HG02852 (cell line): ENCODE data around the gene ARHGEF4.
A peak's percentile ranks its signal among the peaks of the same experiment; 100 is the strongest.

Experiments
- ATAC-seq: cut with Tn5 transposase; IDR thresholded peaks from one replicate; pipeline ENCODE4 v1.9.1; 2021; ENCODE audit warnings: mild to moderate bottlenecking, moderate library complexity; ENCODE audit not compliant: unreplicated experiment

ARHGEF4 gene

GRCh38 chr2:130915595-130916437 lies 79.1 kb downstream of the ARHGEF4 start:
- no peak for ATAC-seq

- ATAC-seq = no peak
Measured at GRCh38 chr2:130916438-130916705, 79.7 kb downstream of the ARHGEF4 start.

GRCh38 chr2:130917006-130917688 lies 80.4 kb downstream of the ARHGEF4 start:
- ATAC-seq = no peak

DNA sequence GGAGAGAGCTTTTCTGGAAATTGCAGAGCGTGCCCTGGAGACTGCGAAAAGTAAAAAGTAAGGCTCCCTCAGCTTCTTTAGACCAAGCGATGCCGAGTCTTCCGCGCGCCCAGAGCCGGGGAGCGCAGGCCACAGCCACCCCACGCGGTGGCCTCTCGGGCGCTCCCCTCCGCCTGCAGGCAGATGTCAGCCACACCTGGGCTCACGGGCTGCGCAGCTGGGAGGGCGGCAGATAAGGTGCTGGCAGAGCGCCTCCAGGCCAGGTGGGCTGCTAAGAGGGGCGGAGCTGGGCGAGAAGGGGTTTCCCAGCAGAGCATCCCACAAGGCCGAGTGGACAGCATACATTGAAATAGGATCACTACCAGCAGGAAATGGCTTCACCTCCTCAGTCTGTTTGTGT lies 81.7 kb downstream of the ARHGEF4 start:
- ATAC-seq = no peak

- no peak for ATAC-seq
Measured at GRCh38 chr2:130920415-130921163, 83.9 kb downstream of the ARHGEF4 start.

DNA sequence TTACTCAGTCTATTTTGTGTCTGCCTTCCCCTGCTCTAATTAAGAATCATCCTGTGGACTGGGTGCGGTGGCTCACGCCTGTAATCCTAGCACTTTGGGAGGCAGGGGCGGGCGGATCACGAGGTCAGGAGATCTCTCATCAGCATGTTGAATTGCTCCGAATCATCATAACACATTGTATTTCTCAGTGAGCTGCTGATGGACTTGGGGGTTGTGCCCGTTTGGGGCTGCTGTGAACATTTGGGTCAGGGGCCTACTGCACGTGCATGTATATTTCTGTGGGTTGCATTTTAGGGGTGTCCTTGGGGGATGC lies 84.4 kb downstream of the ARHGEF4 start:
- ATAC-seq = no peak

- ATAC-seq = no peak
Measured at GRCh38 chr2:130922417-130922816, 85.7 kb downstream of the ARHGEF4 start.

DNA sequence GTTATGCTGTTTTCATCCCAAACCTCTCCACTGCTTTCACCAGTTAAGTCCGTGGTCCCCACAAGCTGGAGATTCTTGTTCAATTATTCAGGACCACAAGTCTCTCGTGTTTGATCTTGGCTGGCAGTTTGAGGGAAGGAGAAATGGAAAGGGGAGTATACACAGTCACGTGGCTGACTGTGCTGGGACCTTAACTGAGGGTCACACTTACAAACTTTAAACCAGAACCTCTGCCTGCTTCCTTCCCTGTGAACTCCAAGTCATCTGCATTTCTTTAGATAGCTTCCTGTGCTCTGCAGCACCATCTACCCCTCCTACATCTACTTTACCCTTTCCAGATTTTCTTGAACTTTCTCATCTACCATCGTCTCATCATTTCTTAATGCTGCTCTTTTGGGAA lies 91.7 kb downstream of the ARHGEF4 start:
- no peak for ATAC-seq

DNA sequence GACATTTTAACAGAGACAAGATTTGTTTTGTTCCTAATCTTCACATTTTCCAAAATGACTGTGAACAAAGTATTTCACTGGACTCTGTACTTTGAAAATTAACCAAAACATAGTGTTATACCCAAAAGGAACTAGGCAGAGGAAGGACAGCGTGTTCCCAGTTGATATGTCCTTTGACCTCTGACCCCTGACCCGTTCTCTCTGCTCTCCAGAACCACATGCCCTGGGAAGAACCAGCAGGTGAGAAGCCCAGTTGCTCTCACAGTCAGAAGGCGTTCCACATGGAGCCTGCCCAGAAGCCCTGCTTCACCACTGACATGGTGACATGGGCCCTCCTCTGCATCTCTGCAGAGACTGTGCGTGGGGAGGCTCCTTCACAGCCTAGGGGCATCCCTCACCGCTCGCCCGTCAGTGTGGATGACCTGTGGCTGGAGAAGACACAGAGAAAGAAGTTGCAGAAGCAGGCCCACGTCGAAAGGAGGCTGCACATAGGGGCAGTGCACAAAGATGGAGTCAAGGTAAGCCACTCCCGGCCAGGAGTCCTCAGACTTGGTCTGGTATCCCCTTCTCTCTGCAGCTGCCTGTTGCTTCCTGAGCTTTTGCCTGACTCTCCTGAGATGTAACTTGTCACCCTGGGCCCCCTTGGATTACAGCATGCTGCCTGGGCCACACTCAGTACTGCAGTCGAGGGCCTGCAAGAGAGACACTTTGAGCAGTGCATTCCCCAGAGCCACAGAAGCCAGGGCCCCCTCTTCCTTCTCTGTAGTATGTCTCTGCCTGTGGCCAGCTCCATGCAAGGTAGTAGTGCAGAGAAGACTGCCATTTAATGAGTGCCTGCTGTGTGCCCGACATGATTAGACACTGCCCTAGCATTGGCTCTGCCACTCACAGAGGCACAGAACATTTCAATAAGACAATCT lies 94.3 kb downstream of the ARHGEF4 start:
- no peak for ATAC-seq

- ATAC-seq = no peak
Measured at GRCh38 chr2:130933501-130933900, 96.8 kb downstream of the ARHGEF4 start.

DNA sequence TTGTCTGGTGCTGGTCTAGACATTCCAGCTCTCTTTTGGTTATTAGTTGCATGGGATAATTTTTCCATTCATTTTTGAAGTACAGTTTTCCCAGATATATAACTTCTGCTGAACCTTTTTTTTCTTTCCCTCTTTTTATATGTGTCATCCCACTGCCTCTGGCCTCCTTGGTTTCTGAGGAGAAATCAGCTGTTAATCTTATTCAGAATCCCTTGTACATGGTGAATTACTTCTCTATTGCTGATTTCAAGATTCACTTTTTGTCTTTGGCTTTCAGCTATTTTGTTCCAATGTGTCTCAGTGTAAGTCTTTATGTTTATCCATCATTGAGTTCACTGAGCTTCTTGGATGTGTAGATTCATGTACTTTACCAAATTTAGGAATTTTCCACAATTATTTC lies 99.7 kb downstream of the ARHGEF4 start:
- no peak for ATAC-seq

GRCh38 chr2:130947967-130948366 lies 111.3 kb downstream of the ARHGEF4 start:
- no peak for ATAC-seq

DNA sequence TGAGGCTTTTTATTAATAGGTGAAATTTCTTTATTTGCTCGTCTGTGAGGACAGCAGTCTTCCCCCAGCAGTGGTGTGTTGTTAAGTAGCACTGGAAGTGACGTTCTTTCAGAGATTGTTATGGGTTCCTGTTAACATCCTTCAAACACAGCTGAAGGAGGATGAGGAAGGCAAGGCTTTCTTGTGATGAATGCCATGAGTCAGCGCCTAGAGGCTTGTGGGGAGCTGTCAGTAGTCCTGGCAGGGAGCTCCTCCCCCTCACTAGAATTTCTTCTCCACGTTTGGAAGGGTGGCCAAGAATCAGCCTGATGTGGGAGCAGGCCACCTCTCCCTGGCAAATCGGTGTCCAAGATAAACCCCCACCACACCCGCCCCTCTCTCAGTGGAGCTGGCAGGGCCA lies 113.2 kb downstream of the ARHGEF4 start:
- no peak for ATAC-seq

GRCh38 chr2:130951018-130951417 lies 114.3 kb downstream of the ARHGEF4 start:
- peak; percentile 55 for ATAC-seq

DNA sequence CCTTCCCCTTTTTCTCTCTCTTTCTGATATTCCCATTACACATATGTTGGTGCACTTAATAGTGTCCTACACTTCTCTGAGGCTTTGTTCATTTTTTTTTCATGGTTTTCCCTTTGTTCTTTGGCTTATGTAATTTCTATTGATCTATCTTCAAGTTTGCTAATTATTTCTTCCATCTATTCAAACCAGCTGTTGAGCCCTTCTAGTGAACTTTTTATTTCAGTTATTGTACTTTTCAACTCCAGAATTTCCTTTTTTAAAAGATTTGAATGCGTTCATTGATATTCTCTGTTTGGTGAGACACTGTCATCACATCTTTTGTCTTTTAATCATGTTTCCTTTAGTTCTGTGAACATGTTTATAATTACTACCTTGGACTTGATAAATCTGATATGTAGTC lies 118.2 kb downstream of the ARHGEF4 start:
- no peak for ATAC-seq

DNA sequence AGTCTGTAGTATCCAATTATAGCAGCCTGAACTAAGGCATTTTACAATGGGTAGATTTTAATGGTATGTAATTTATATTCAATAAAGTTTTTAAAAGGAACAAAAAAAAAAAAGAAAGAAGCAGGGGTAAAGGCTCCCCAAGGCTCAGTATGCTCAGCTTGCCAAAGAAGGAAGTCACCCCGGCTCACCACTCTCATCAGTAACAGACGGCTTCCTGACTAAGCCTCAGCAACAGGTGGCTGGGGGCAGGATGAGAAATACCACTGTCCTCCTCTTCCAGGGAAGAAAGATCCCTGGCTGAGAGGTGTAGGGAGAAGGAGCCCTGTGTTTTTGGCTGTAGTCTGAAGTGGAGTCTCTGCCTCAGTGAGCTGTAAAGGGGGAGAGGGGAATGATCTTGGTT lies 121.2 kb downstream of the ARHGEF4 start:
- no peak for ATAC-seq

GRCh38 chr2:130963196-130963848 lies 126.6 kb downstream of the ARHGEF4 start:
- ATAC-seq = no peak

GRCh38 chr2:130963849-130964793 lies 127.4 kb downstream of the ARHGEF4 start:
- ATAC-seq = no peak

DNA sequence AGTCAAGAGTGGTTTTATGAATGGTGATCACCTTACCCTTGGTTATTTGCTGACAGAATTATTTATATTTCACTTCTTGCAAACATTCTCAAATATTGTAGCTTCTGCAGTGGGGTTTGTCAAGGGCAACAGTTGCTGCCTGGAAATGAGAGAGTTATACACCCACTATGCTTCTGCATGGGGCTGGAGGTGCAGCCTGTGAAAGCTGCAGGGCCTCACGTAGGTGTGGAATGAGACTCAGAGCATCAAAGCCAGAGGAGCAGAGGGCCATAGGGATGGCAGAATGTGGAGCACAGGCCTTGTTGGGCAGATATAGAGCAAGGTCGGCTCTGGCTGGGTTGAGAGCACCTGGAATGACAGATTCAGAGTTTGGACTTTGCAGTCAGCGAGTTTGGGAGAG lies 128.2 kb downstream of the ARHGEF4 start:
- ATAC-seq = no peak
